Aorta (tissue), 5 donors: ENCODE measurements around the gene HOXD9. TPM values are rescaled to one million over a fixed set of nuclear protein-coding genes. Genes with fewer than 3 reads are reported as not detected.

Source experiments
- ATAC-seq: fragments of 200-7000 bp; cut with Tn5 transposase; one replicate; pipeline ENCODE4 v1.9.1; 2022; ENCODE audit warnings: moderate library complexity; ENCODE audit not compliant: low FRiP score
- DNase-seq, 2 donors: peaks; one replicate each; pipeline ENCODE4 v3.0.0-alpha.2; 2020
- H3K27ac ChIP-seq, 2 donors: one replicate each; pipeline ENCODE4 v1.5.1; 2013; ENCODE audit warnings: low read length in 2 of 2, mild to moderate bottlenecking in 2 of 2, moderate library complexity in 2 of 2, control low read depth in 1 of 2, inconsistent platforms in 1 of 2, low read depth in 1 of 2
- H3K27me3 ChIP-seq, 2 donors: one replicate each; pipeline ENCODE4 v1.6.1; 2013; ENCODE audit warnings: control low read depth in 1 of 2, low read length in 1 of 2, mild to moderate bottlenecking in 1 of 2, moderate library complexity in 1 of 2; ENCODE audit not compliant: insufficient read depth in 2 of 2, control insufficient read depth in 1 of 2
- H3K36me3 ChIP-seq, 2 donors: one replicate each; pipeline ENCODE4 v1.6.1; 2013; ENCODE audit warnings: control low read depth in 1 of 2, low read length in 1 of 2, mild to moderate bottlenecking in 1 of 2; ENCODE audit not compliant: insufficient read depth in 2 of 2, control insufficient read depth in 1 of 2
- H3K4me1 ChIP-seq, 2 donors: one replicate each; pipeline ENCODE4 v1.6.1; 2013; ENCODE audit warnings: low read length in 2 of 2, control low read depth in 1 of 2, mild to moderate bottlenecking in 1 of 2, moderate library complexity in 1 of 2; ENCODE audit not compliant: insufficient read depth in 2 of 2, control insufficient read depth in 1 of 2
- H3K4me3 ChIP-seq, 2 donors: one replicate each; pipeline ENCODE4 v1.5.1; 2013; ENCODE audit warnings: low read length in 2 of 2, control low read depth in 1 of 2, mild to moderate bottlenecking in 1 of 2
- H3K9me3 ChIP-seq: one replicate; pipeline ENCODE4 v1.6.1; 2013; ENCODE audit warnings: mild to moderate bottlenecking, low read length; ENCODE audit not compliant: control insufficient read depth
- WGBS, 2 donors: extraction: QIAGEN DNeasy Blood & Tissue Kit; methylation state at CpG; one replicate each; pipeline ENCODE4 v1.1.7; 2013; 5-methylcytosine and 5-hydroxymethylcytosine counted together
- intact Hi-C, 2 donors: fragments of 100-400 bp; cut with DNase I; formaldehyde crosslinking; loops; one replicate each; pipeline versions ENCODE4 v1.14.2 to v1.15.0; 2022
- polyA plus RNA-seq, 2 donors: library from polyadenylated mRNA; stranded (reverse); fragments of 200-250 nt; gene quantifications; one replicate each; pipeline ENCODE4 v1.2.3, GENCODE V29; 2013
- total RNA-seq, 2 donors: library from RNA; stranded (reverse); fragmentation: NEBNext Ultra II Directional; extraction: Animal tissue kit (Norgen Biotek cat#: 25700); gene quantifications; one replicate each; pipeline ENCODE4 v1.2.1, GENCODE V29; 2021
- donor health status: healthy with polysubstance abuse.
- donor health status: Bipolar disorder and iron deficiency.
- donor health status: DM: no; HTN: no; CAD: no.
- donor health status: DM: no; HTN: no; CAD: no.
- donor health status: DM: yes; HTN: yes; CAD: no.

Gene HOXD9
- total and polyA plus RNA-seq, 4 donors = 0.08 to 2.3 (median 1.8) TPM; not detected in 1

- Histone ChIP-seq H3K4me1 (no peaks in the 10 kb centered on the region), H3K27ac (no peak overlapping the region), H3K4me3 (no peak overlapping the region), H3K36me3 (no peaks in the 10 kb centered on the region), H3K9me3 (no peaks in the 10 kb centered on the region), H3K27me3 (no peaks in the 10 kb centered on the region)
- intact Hi-C loops = loop anchor here in 1 of 2 donors (10.0 kb wide), 1 partner anchor 906 kb away; the partner anchor contains the start of gene ATP5MC3
- no peak for DNase-seq
- ATAC-seq = no peak
- WGBS, 2 donors = 47 to 52% methylated on average over 5 of the region's 5 CpGs
Measured at GRCh38 chr2:176090862-176091261, 31.7 kb upstream of the HOXD9 start.

- intact Hi-C loops = loop anchor here in 1 of 2 donors (10.0 kb wide), 1 partner anchor 907 kb away; the partner anchor contains the start of gene ATP5MC3
- peak in 1 of 2 donors; percentile 19 for DNase-seq
- no peak for ATAC-seq
- 15 to 18% methylated on average over 28 to 31 of the region's 31 CpGs for WGBS, 2 donors
- H3K36me3 ChIP-seq = no peaks in the 10 kb centered on the region
- H3K4me1 ChIP-seq = no peaks in the 10 kb centered on the region
- H3K9me3 ChIP-seq = no peaks in the 10 kb centered on the region
- no peak overlapping the region for H3K27ac ChIP-seq
- no peak overlapping the region for H3K4me3 ChIP-seq
- H3K27me3 ChIP-seq = no peaks in the 10 kb centered on the region
Measured at GRCh38 chr2:176091329-176092258, 30.9 kb upstream of the HOXD9 start.

GRCh38 chr2:176092270-176093144, 30.0 kb upstream of the HOXD9 start, which contains the start of gene HOXD13:
TSS of gene HOXD13 (plus strand) at chr2:176092721. CDS start at chr2:176092891, 170 bp downstream.
- WGBS, 2 donors = 4 to 5% methylated on average over 45 to 95 of the region's 95 CpGs
- peak in 1 of 2 donors; percentile 49 for DNase-seq
- no peaks in the 10 kb centered on the region for H3K36me3 ChIP-seq
- H3K9me3 ChIP-seq = no peaks in the 10 kb centered on the region
- no peaks in the 10 kb centered on the region for H3K27me3 ChIP-seq
- intact Hi-C loops = loop anchor here in 1 of 2 donors (10.0 kb wide), 1 partner anchor 908 kb away; the partner anchor contains the start of gene ATP5MC3
- no peak for ATAC-seq
- H3K4me1 ChIP-seq = no peaks in the 10 kb centered on the region
- no peak within 1 kb of the TSS for H3K27ac ChIP-seq
- H3K4me3 ChIP-seq = peak within 1 kb of the TSS in 1 of 2 donors; percentile 22

GRCh38 chr2:176093145-176093897, 29.2 kb upstream of the HOXD9 start:
- Histone ChIP-seq H3K4me1 (no peaks in the 10 kb centered on the region), H3K36me3 (no peaks in the 10 kb centered on the region), H3K27ac (no peak overlapping the region), H3K9me3 (no peaks in the 10 kb centered on the region), H3K27me3 (no peaks in the 10 kb centered on the region), H3K4me3 (peak overlapping the region in 1 of 2 donors; percentile 14)
- intact Hi-C loops = loop anchor here in 1 of 2 donors (10.0 kb wide), 1 partner anchor 909 kb away; the partner anchor contains the start of gene ATP5MC3
- ATAC-seq (no peak), DNase-seq (peak in 1 of 2 donors; percentile 44)
- 5% methylated on average over 53 of the region's 53 CpGs for WGBS, 2 donors

DNA sequence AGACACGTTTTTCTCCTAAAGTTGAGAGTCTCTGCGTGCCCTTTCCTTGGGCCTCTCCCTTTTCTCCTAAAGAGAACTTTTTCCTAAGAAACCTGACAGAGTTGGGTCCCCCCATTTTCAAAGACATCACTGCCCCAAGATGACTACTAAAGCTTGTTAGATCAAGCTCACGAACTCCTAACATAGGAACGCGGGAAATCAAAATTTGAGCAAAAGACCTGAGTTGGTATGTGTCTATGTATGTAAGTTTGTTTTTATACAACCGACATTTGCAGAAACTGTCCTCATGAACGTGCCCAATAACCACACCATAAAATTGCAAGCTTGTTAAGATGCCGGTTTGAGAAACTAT, 28.6 kb upstream of the HOXD9 start:
- ATAC-seq (no peak), DNase-seq (no peak)
- Histone ChIP-seq H3K4me1 (no peaks in the 10 kb centered on the region), H3K27me3 (no peaks in the 10 kb centered on the region), H3K36me3 (no peaks in the 10 kb centered on the region), H3K4me3 (peak overlapping the region in 1 of 2 donors; percentile 14), H3K27ac (no peak overlapping the region), H3K9me3 (no peaks in the 10 kb centered on the region)
- intact Hi-C loops = loop anchor here in 1 of 2 donors (10.0 kb wide), 1 partner anchor 909 kb away; the partner anchor contains the start of gene ATP5MC3
- WGBS, 2 donors = 18 to 22% methylated on average over 8 of the region's 8 CpGs

DNA sequence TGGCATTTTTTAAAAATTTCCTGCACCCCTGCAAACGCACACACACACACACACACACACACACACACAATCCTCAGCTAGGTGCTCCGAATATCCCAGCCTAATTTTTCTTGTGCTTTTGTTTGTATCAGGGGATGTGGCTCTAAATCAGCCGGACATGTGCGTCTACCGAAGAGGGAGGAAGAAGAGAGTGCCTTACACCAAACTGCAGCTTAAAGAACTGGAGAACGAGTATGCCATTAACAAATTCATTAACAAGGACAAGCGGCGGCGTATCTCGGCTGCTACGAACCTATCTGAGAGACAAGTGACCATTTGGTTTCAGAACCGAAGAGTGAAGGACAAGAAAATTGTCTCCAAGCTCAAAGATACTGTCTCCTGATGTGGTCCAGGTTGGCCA, 28.2 kb upstream of the HOXD9 start:
- no peak for ATAC-seq
- H3K4me1 ChIP-seq = no peaks in the 10 kb centered on the region
- no peak overlapping the region for H3K4me3 ChIP-seq

DNA sequence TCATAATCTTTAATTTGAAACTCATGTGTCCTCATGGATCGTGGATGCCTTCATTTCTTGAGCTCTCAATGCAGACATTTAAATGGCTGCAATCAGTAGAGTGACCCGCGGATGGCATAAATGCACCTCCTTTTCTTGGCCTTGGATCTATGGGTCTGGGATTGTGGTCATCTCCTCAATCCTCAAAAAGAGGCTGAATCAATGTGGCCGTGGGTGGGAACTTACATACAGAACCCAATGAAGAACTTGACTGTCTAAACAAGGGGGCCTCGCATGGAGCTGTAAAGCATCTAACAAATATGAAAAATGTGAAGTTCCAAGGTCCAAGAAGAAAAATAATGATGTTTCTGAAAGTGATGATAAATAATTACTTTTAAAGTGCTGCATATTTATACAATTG, 27.1 kb upstream of the HOXD9 start:
- intact Hi-C loops = loop anchor here (5.0 to 10.0 kb wide), 3 partner anchors 728 to 911 kb away; partner anchors contain the start of gene ATP5MC3 (in 1 of the 2)
- no peak overlapping the region for H3K27ac ChIP-seq
- H3K36me3 ChIP-seq = no peaks in the 10 kb centered on the region
- no peak overlapping the region for H3K4me3 ChIP-seq
- no peaks in the 10 kb centered on the region for H3K27me3 ChIP-seq
- 22% methylated on average over 5 of the region's 5 CpGs for WGBS, 2 donors
- H3K9me3 ChIP-seq = no peaks in the 10 kb centered on the region
- DNase-seq (no peak), ATAC-seq (no peak)
- H3K4me1 ChIP-seq = no peaks in the 10 kb centered on the region

More for the DNA sequence above, 28.2 kb upstream of the HOXD9 start:
- WGBS, 2 donors = 12 to 15% methylated on average over 12 of the region's 12 CpGs
- H3K36me3 ChIP-seq = no peaks in the 10 kb centered on the region
- DNase-seq = no peak
- intact Hi-C loops = loop anchor here in 1 of 2 donors (10.0 kb wide), 1 partner anchor 910 kb away; the partner anchor contains the start of gene ATP5MC3
- no peak overlapping the region for H3K27ac ChIP-seq
- no peaks in the 10 kb centered on the region for H3K27me3 ChIP-seq
- no peaks in the 10 kb centered on the region for H3K9me3 ChIP-seq
